ENCODE measurements around the gene PRKCH.

- TF ChIP-seq EZH2 (IDR thresholded peaks at IDR 0.05) (no peak), POLR2AphosphoS5 (IDR thresholded peaks at IDR 0.05; ENCODE audit: borderline replicate concordance, low read depth, low read length) (no peak), FOXP2 (optimal IDR thresholded peaks at IDR 0.05; ENCODE audit: control extremely low read depth, extremely low read length, insufficient read depth) (no peak)
Measured at GRCh38 chr14:61454545-61454944, 133.2 kb downstream of the PRKCH start.

All from SK-N-MC (cell line).